Heart right ventricle (tissue), 16 donors: ENCODE results near the gene SAPCD2. TPM values are rescaled to one million over a fixed set of nuclear protein-coding genes. Genes with fewer than 3 reads are reported as not detected.

Experiments used
- ATAC-seq, 8 donors: fragments of 200-7000 bp; cut with Tn5 transposase; one replicate each; pipeline ENCODE4 v1.9.1; 2020; ENCODE audit warnings: mild to moderate bottlenecking in 8 of 8, moderate library complexity in 8 of 8, moderate number of reproducible peaks in 1 of 8
- DNase-seq, 2 donors: peaks; one replicate each; pipeline ENCODE4 v3.0.0-alpha.2; 2020
- H3K27ac ChIP-seq, 10 donors: fragments of 200-600 bp; sonication (generic) in 2 of 10; one replicate each; pipeline versions ENCODE4 v1.5.0 to v1.8.0; 2020 to 2022; ENCODE audit warnings: mild to moderate bottlenecking in 3 of 10
- H3K27me3 ChIP-seq, 7 donors: fragments of 200-600 bp; one replicate each; pipeline ENCODE4 v1.8.0; 2021 to 2022; ENCODE audit warnings: mild to moderate bottlenecking in 2 of 7
- H3K36me3 ChIP-seq, 9 donors: fragments of 200-600 bp; sonication (generic) in 1 of 9; one replicate each; pipeline versions ENCODE4 v1.5.0 to v1.8.0; 2020 to 2022; ENCODE audit warnings: mild to moderate bottlenecking in 2 of 9
- H3K4me1 ChIP-seq, 9 donors: fragments of 200-600 bp; sonication (generic) in 1 of 9; one replicate each; pipeline versions ENCODE4 v1.5.0 to v1.8.0; 2020 to 2022; ENCODE audit warnings: mild to moderate bottlenecking in 4 of 9
- H3K4me3 ChIP-seq, 10 donors: fragments of 200-600 bp; sonication (generic) in 2 of 10; one replicate each; pipeline versions ENCODE4 v1.5.0 to v1.8.0; 2020 to 2022; ENCODE audit warnings: mild to moderate bottlenecking in 7 of 10, moderate library complexity in 2 of 10
- H3K9me3 ChIP-seq, 11 donors: fragments of 200-600 bp in 10 of 11; sonication (generic) in 2 of 11; one replicate each; pipeline versions ENCODE4 v1.5.0 to v1.8.0; 2013 to 2022; ENCODE audit warnings: mild to moderate bottlenecking in 2 of 11, control low read depth in 1 of 11, moderate library complexity in 1 of 11
- WGBS, 2 donors: extraction: QIAGEN DNeasy Blood & Tissue Kit; methylation state at CpG; one replicate each; pipeline ENCODE4 v1.1.7; 2013; ENCODE audit warnings: inconsistent platforms in 1 of 2; 5-methylcytosine and 5-hydroxymethylcytosine counted together
- intact Hi-C, 10 donors: fragments of 100-400 bp; cut with DNase I; formaldehyde crosslinking; loops; one replicate each; pipeline versions ENCODE4 v1.11.1 to v1.14.2; 2022
- polyA plus RNA-seq, 2 donors: library from polyadenylated mRNA; stranded (reverse); fragments of 200-250 nt; gene quantifications; one replicate each; pipeline ENCODE4 v1.2.3, GENCODE V29; 2013
- total RNA-seq, 10 donors: library from RNA; stranded (reverse); fragmentation: NEBNext Ultra II Directional in 3 of 10; extraction: Animal tissue kit (Norgen Biotek cat#: 25700) in 3 of 10; gene quantifications; one replicate each; pipeline versions ENCODE4 v1.2.1 to v1.2.4, GENCODE V29; 2021 to 2023
- TF ChIP-seq, protein P1 (sequence below), 9 donors: fragments of 200-600 bp; sonication (generic) in 2 of 9; IDR thresholded peaks; one replicate each; pipeline versions ENCODE4 v1.5.0 to v1.8.0; 2021 to 2022; ENCODE audit warnings: antibody characterized with exemption in 9 of 9, mild to moderate bottlenecking in 5 of 9, moderate library complexity in 1 of 9
- donor health status: Arrhythmogenic right ventricular cardiomyopathy.
- donor health status: ischemic (EF 13 %, LVEDD 7.1; RV severe dilation, severe dysfunction).
- donor health status: healthy with polysubstance abuse.
- donor health status: DM: no; HTN: yes; CAD: no.
- donor health status: DM: no; HTN: no; CAD: no.
- donor health status: ischemic (EF 25% LVEDD 6.9; RV normal size, moderate dysfunction).
- donor health status: ischemic (EF 25% LVEDD 5.7; RV mildly dilated, moderate dysfunction).
- donor health status: healthy.
- donor health status: DM: yes; HTN: yes; CAD: no.
- donor health status: Ischemic cardiomyopathy.
- donor health status: ischemic (EF 35%, LVEDD 5.7; RV mildly dilated, moderate dysfunction).
- donor health status: nonischemic (EF 11% LVEDD 7.7; RV severe dilation, severe dysfunction).
- donor health status: DM: yes; HTN: yes; CAD: no.
- donor health status: PGD.
- donor health status: ischemic (EF 29% LVEDD 5.4; RV normal size, mild dysfunction).
- donor health status: nonischemic (EF 23%, LVEDD 6.1; RV moderate dilation, normal function).

SAPCD2 gene
- total and polyA plus RNA-seq, 12 donors, result 0.06 to 1.1 (median 0.13) TPM; not detected in 1

GRCh38 chr9:137048655-137049543, 21.5 kb downstream of the SAPCD2 start:
- Histone ChIP-seq H3K4me1 (peaks cover 23 to 46% (median 42%) of the 10 kb centered on the region in 9 donors), H3K27ac (no peak overlapping the region), H3K27me3 (peaks cover 6 to 98% (median 61%) of the 10 kb centered on the region in 7 donors), H3K9me3 (no peaks in the 10 kb centered on the region), H3K4me3 (no peak overlapping the region), H3K36me3 (no peaks in the 10 kb centered on the region)
- ATAC-seq, result no peak
- intact Hi-C loops, result loop anchor here in 1 of 10 donors (2.0 kb wide), 1 partner anchor 18 kb away; no protein-coding TSS in a partner anchor
- no peak for DNase-seq
- WGBS, 2 donors, result 41 to 43% methylated on average over 68 to 72 of the region's 72 CpGs
- TF ChIP-seq, protein P1, sequence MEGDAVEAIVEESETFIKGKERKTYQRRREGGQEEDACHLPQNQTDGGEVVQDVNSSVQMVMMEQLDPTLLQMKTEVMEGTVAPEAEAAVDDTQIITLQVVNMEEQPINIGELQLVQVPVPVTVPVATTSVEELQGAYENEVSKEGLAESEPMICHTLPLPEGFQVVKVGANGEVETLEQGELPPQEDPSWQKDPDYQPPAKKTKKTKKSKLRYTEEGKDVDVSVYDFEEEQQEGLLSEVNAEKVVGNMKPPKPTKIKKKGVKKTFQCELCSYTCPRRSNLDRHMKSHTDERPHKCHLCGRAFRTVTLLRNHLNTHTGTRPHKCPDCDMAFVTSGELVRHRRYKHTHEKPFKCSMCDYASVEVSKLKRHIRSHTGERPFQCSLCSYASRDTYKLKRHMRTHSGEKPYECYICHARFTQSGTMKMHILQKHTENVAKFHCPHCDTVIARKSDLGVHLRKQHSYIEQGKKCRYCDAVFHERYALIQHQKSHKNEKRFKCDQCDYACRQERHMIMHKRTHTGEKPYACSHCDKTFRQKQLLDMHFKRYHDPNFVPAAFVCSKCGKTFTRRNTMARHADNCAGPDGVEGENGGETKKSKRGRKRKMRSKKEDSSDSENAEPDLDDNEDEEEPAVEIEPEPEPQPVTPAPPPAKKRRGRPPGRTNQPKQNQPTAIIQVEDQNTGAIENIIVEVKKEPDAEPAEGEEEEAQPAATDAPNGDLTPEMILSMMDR (IDR thresholded peaks at IDR 0.05), result no peak

DNA sequence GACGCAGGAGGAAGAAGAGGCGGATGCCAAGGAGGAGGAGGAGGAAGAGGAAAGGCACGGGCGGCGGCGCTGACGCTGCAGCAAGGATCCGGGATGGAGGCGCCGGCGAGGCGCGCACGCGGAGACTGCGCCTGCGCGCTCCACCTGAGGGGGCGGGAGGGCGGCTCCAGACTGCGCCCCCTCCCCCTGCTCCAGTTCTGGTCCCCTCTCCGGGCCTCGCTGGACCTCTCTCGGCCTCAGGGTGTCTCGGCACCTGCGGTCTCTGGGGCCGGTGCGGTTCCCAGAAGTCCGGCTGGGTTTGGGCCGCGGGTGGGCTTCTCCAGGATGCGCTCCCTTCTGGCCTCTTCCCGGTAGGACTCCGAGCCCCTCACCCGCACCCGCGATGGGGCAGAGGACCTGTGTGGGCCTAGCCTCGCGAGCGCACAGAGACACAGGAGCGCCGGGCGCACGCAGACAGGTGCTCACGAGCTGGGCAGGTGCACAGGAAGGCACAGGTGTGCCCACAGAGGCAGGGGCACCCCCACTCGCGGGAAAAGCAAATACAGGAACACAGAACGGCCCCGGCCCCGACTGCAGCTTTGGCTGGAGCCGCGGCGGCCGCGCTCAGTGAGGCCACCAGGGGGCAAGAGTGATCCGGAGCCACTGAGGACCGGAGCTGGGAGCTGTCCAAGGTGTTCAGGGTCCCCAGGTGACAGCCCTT, 24.1 kb downstream of the SAPCD2 start, which contains the start of gene NPDC1:
NPDC1 (minus strand) TSS at position 90 of the 700 bp plus-strand sequence. CDS start 188 bp downstream, outside the sequence.
- peaks cover 25 to 57% (median 40%) of the 10 kb centered on the region in 9 donors for H3K4me1 ChIP-seq

GRCh38 chr9:137045294-137046087, 24.9 kb downstream of the SAPCD2 start:
- peak overlapping the region; percentile 45 to 80 (median 68) for H3K4me3 ChIP-seq
- TF ChIP-seq, protein P1 (IDR thresholded peaks at IDR 0.05), result no peak
- peaks cover 0 to 22% (median 6%) of the 10 kb centered on the region in 9 donors for H3K36me3 ChIP-seq
- intact Hi-C loops, result loop anchor here in 6 of 10 donors (1.0 to 2.0 kb wide), 4 partner anchors 19 to 25 kb away; partner anchors contain the start of gene SAPCD2 (in 1 of the 6)
- H3K4me1 ChIP-seq, result peaks cover 27 to 63% (median 40%) of the 10 kb centered on the region in 9 donors
- H3K27ac ChIP-seq, result peak overlapping the region; percentile 78 to 92 (median 88)
- ATAC-seq (peak in 5 of 8 donors; percentile 2 to 18 (median 9)), DNase-seq (peak in 1 of 2 donors; percentile 55)
- peaks cover 0 to 68% (median 28%) of the 10 kb centered on the region in 7 donors for H3K27me3 ChIP-seq
- WGBS, 2 donors, result 2 to 3% methylated on average over 85 to 96 of the region's 96 CpGs
- no peaks in the 10 kb centered on the region for H3K9me3 ChIP-seq

More for the DNA sequence above, 24.1 kb downstream of the SAPCD2 start, which contains the start of gene NPDC1:
- DNase-seq, result peak; percentile 82 to 83
- Histone ChIP-seq H3K4me3 (peak within 1 kb of the TSS; percentile 45 to 80 (median 68)), H3K36me3 (peaks cover 0 to 15% (median 0%) of the 10 kb centered on the region in 9 donors), H3K27me3 (peaks cover 0 to 76% (median 36%) of the 10 kb centered on the region in 7 donors), H3K9me3 (no peaks in the 10 kb centered on the region), H3K27ac (peak within 1 kb of the TSS; percentile 78 to 92 (median 88))
- WGBS, 2 donors, result 0% methylated on average over 55 of the region's 57 CpGs
- TF ChIP-seq, protein P1 (IDR thresholded peaks at IDR 0.05), result peak; percentile 78 to 94 (median 92)
- ATAC-seq, result peak; percentile 58 to 77 (median 66)
- intact Hi-C loops, result loop anchor here in 6 of 10 donors (1.0 to 2.0 kb wide), 4 partner anchors 18 to 24 kb away; partner anchors contain the start of gene SAPCD2 (in 1 of the 6)
